Ishikawa (cell line): Measurements from ENCODE around the gene IFNAR2.

Source experiments
- CEBPB ChIP-seq: IDR thresholded peaks from 2 replicates; pipeline ENCODE4 v1.6.1; 2012
- CREB1 ChIP-seq: IDR thresholded peaks from 2 replicates; pipeline ENCODE4 v1.6.1; 2012; ENCODE audit warnings: low read depth
- EGR1 ChIP-seq: IDR thresholded peaks from 2 replicates; pipeline ENCODE4 v1.6.1; 2012
- EP300 ChIP-seq: IDR thresholded peaks from 2 replicates; pipeline ENCODE4 v1.6.1; 2012; ENCODE audit warnings: borderline replicate concordance
- FOXM1 ChIP-seq: IDR thresholded peaks from 2 replicates; pipeline ENCODE4 v1.6.1; 2012; ENCODE audit warnings: low read depth, borderline replicate concordance
- MAX ChIP-seq: IDR thresholded peaks from 2 replicates; pipeline ENCODE4 v1.6.1; 2012
- NFIC ChIP-seq: IDR thresholded peaks from 2 replicates; pipeline ENCODE4 v1.6.1; 2012
- RAD21 ChIP-seq: IDR thresholded peaks from 2 replicates; pipeline ENCODE4 v1.6.1; 2012; ENCODE audit warnings: low read depth
- REST ChIP-seq: IDR thresholded peaks from 2 replicates; pipeline ENCODE4 v1.6.1; 2012; ENCODE audit warnings: low read depth, mild to moderate bottlenecking
- TAF1 ChIP-seq: IDR thresholded peaks from 2 replicates; pipeline ENCODE4 v1.6.1; 2012; ENCODE audit warnings: low read depth, mild to moderate bottlenecking
- TCF12 ChIP-seq: IDR thresholded peaks from 2 replicates; pipeline ENCODE4 v1.6.1; 2012; ENCODE audit warnings: low read depth
- TEAD4 ChIP-seq: IDR thresholded peaks from 2 replicates; pipeline ENCODE4 v1.6.1; 2012
- YY1 ChIP-seq: IDR thresholded peaks from 2 replicates; pipeline ENCODE4 v1.6.1; 2012; ENCODE audit warnings: low read depth
- ZBTB7A ChIP-seq: IDR thresholded peaks from 2 replicates; pipeline ENCODE4 v1.6.1; 2012; ENCODE audit warnings: low read depth
- TF ChIP-seq, protein P1 (sequence below): IDR thresholded peaks from 2 replicates; pipeline ENCODE4 v1.6.1; 2012

Gene IFNAR2

GRCh38 chr21:33238565-33239255, 9.0 kb downstream of the IFNAR2 start:
- TF ChIP-seq NFIC: no peak
- TF ChIP-seq, protein P1, sequence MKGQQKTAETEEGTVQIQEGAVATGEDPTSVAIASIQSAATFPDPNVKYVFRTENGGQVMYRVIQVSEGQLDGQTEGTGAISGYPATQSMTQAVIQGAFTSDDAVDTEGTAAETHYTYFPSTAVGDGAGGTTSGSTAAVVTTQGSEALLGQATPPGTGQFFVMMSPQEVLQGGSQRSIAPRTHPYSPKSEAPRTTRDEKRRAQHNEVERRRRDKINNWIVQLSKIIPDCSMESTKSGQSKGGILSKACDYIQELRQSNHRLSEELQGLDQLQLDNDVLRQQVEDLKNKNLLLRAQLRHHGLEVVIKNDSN: no peak
- no peak for TF ChIP-seq EGR1
- TF ChIP-seq CREB1: no peak
- TF ChIP-seq TCF12: no peak
- TF ChIP-seq RAD21: no peak
- no peak for TF ChIP-seq EP300
- no peak for TF ChIP-seq FOXM1
- TF ChIP-seq YY1: no peak
- no peak for TF ChIP-seq CEBPB
- no peak for TF ChIP-seq TAF1
- TF ChIP-seq MAX: no peak
- no peak for TF ChIP-seq REST
- no peak for TF ChIP-seq ZBTB7A

- TF ChIP-seq FOXM1: no peak
- no peak for TF ChIP-seq TAF1
- no peak for TF ChIP-seq RAD21
- TF ChIP-seq TCF12: no peak
- no peak for TF ChIP-seq ZBTB7A
- no peak for TF ChIP-seq CEBPB
- TF ChIP-seq REST: no peak
- TF ChIP-seq, protein P1: no peak
- no peak for TF ChIP-seq MAX
- TF ChIP-seq NFIC: no peak
- no peak for TF ChIP-seq EGR1
- no peak for TF ChIP-seq TEAD4
- no peak for TF ChIP-seq CREB1
- TF ChIP-seq YY1: no peak
- no peak for TF ChIP-seq EP300
Measured at GRCh38 chr21:33240404-33240803, 10.7 kb downstream of the IFNAR2 start.

DNA sequence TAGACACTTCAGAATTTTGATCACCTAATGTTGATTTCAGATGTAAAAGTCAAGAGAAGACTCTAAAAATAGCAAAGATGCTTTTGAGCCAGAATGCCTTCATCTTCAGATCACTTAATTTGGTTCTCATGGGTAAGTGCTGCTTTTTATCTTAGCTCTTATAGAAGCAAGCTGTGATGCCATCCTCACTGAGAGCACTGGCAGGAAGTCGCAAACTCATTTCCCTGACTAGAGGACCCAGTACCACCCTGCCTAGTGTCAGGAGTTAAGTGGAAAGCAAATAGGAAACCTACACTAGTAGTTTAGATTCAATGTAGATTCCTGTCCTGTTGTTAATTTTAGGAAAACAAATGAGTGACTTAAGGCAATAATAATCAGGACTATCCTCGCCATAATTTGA, 12.1 kb downstream of the IFNAR2 start:
- TF ChIP-seq, protein P1: no peak
- no peak for TF ChIP-seq MAX
- TF ChIP-seq RAD21: no peak
- no peak for TF ChIP-seq NFIC
- no peak for TF ChIP-seq ZBTB7A
- no peak for TF ChIP-seq FOXM1
- no peak for TF ChIP-seq TAF1
- TF ChIP-seq TCF12: no peak
- TF ChIP-seq REST: no peak
- TF ChIP-seq CREB1: no peak

DNA sequence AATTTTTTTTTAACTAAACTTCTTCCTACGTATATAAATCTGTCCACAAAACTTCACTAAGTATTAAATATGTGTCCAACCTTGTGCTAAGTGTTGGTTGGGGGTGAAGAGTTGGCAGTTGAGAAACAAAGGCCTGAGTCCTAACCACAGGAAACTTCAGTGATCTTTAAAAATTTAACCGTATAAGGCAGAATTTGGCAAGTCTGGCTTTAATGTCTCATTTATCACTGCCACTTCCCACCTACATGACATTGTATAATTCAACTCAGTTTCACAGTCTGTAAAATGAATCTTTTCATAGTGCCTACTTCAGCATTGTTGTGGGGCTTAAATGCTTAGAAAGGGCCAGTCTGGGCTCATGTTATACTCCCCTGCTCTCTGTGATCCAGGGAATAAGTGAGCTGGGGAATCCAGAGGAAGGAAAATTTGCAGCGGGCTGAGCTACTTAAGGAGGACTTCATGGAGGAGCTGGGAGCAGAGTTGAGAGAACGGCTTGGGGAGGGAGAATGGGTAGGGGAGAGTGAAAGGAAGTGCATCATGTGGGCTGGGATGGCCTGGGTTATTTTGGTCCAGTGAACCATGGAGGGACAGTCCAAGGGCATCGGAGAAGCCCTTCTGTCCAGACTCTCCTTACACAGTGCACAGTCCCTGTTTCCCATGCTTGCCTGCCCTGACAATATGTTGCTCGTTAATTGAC, 14.5 kb downstream of the IFNAR2 start:
- TF ChIP-seq TAF1 (no peak), YY1 (no peak), RAD21 (no peak), MAX (no peak), REST (no peak), NFIC (no peak), EP300 (no peak), CREB1 (no peak), ZBTB7A (no peak), EGR1 (no peak), TEAD4 (no peak), CEBPB (no peak), FOXM1 (no peak), TCF12 (no peak)
- TF ChIP-seq, protein P1: no peak
